Pancreas (tissue), 10 donors: ENCODE measurements around the gene AKT1. TPM values are rescaled to one million over a fixed set of nuclear protein-coding genes. Genes with fewer than 3 reads are reported as not detected.

Experiments
- ATAC-seq, 4 donors: fragments of 200-7000 bp; cut with Tn5 transposase; one replicate each; pipeline versions ENCODE4 v1.8.0 to v1.9.1; 2020; ENCODE audit warnings: mild to moderate bottlenecking in 4 of 4, moderate library complexity in 4 of 4
- DNase-seq, 6 donors: peaks; one replicate each; pipeline ENCODE4 v3.0.0-alpha.2; 2020
- FAIRE-seq: peaks from 2 replicates; lab custom pipeline; 2012; peaks lifted over from hg19 to GRCh38; lab: Jason Lieb, UNC
- H3K27ac ChIP-seq, 4 donors: fragments of 200-600 bp; sonication (generic); 1 replicate in 3 of 4; 2 replicates in 1 of 4; pipeline versions ENCODE4 v1.5.0 to v1.8.0; 2020
- H3K27me3 ChIP-seq, 4 donors: fragments of 200-600 bp; one replicate each; pipeline ENCODE4 v1.8.0; 2021
- H3K36me3 ChIP-seq, 3 donors: fragments of 200-600 bp; sonication (generic) in 1 of 3; one replicate each; pipeline versions ENCODE4 v1.5.0 to v1.8.0; 2020 to 2021
- H3K4me1 ChIP-seq, 3 donors: fragments of 200-600 bp; one replicate each; pipeline ENCODE4 v1.8.0; 2021
- H3K4me3 ChIP-seq, 4 donors: fragments of 200-600 bp; sonication (generic) in 2 of 4; one replicate each; pipeline versions ENCODE4 v1.5.0 to v1.8.0; 2020 to 2021
- H3K9me3 ChIP-seq, 4 donors: fragments of 200-600 bp; one replicate each; pipeline ENCODE4 v1.8.0; 2021
- CTCF ChIP-seq, 4 donors: fragments of 200-600 bp; sonication (generic) in 3 of 4; IDR thresholded peaks; one replicate each; pipeline versions ENCODE4 v1.5.0 to v1.8.0; 2021; ENCODE audit warnings: antibody characterized with exemption in 4 of 4
- WGBS, 2 donors: extraction: QIAGEN DNeasy Blood & Tissue Kit; methylation state at CpG; one replicate each; pipeline ENCODE4 v1.1.7; 2013; 5-methylcytosine and 5-hydroxymethylcytosine counted together
- intact Hi-C, 3 donors: fragments of 100-400 bp; cut with DNase I; formaldehyde crosslinking; loops; one replicate each; pipeline versions ENCODE4 v1.11.1 to v1.14.2; 2022
- polyA plus RNA-seq, 2 donors: library from polyadenylated mRNA; stranded (reverse); fragments of 200-250 nt; gene quantifications; one replicate each; pipeline ENCODE4 v1.2.3, GENCODE V29; 2013
- total RNA-seq, 6 donors: library from RNA; stranded (reverse); fragmentation: NEBNext Ultra II Directional in 4 of 6; extraction: Animal tissue kit (Norgen Biotek cat#: 25700) in 4 of 6; gene quantifications; one replicate each; pipeline versions ENCODE4 v1.2.1 to v1.2.4, GENCODE V29; 2021 to 2023
- donor health status: healthy with polysubstance abuse.
- donor health status: DM: no; HTN: no; CAD: no; lungs with moderate emphysema.
- donor health status: DM: no; HTN: no; CAD: no.
- donor health status: control.
- donor health status: control.
- donor health status: Bipolar disorder and iron deficiency.
- donor health status: DM: yes; HTN: yes; CAD: no.
- donor health status: DM: no; HTN: no; CAD: no.
- donor health status: DM: no; HTN: no; CAD: no.
- donor health status: DM: yes; HTN: yes; CAD: no.

Gene AKT1
- total and polyA plus RNA-seq, 8 donors: 70.0 to 106 (median 84.6) TPM

GRCh38 chr14:104739546-104740516 lies 55.7 kb downstream of the AKT1 start:
- Histone ChIP-seq H3K4me1 (no peaks in the 10 kb centered on the region), H3K36me3 (no peaks in the 10 kb centered on the region), H3K27ac (no peak overlapping the region), H3K4me3 (no peak overlapping the region), H3K27me3 (no peaks in the 10 kb centered on the region), H3K9me3 (no peaks in the 10 kb centered on the region)
- ATAC-seq: no peak
- no peak for TF ChIP-seq CTCF (IDR thresholded peaks at IDR 0.05)
- intact Hi-C loops: no loop called here
- FAIRE-seq: no peak
- peak in 1 of 6 donors; percentile 14 for DNase-seq
- 89 to 92% methylated on average over 28 to 29 of the region's 29 CpGs for WGBS, 2 donors

DNA sequence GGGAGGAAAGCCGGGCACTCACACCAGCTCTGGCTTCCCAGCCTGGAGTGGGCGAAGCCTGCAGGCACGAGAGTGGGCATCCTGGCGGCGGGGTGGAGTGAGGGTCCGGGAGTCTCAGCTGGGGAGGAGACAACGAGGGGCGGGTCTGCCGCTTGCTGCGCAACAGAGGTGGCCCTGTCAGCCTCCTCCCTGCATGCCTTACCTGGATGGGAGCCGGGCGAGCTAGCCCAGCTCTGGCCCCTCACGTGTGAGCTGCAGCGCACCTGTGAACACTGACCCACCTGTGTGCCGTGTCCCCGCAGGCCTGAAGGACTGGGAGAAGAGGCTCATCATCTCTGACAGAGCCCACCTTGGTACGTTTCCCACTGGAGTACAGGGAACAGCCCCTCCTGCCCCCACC lies 56.5 kb downstream of the AKT1 start:
- no peak overlapping the region for H3K4me3 ChIP-seq
- intact Hi-C loops: no loop called here
- H3K4me1 ChIP-seq: no peaks in the 10 kb centered on the region
- 94% methylated on average over 17 of the region's 17 CpGs for WGBS, 2 donors
- no peaks in the 10 kb centered on the region for H3K36me3 ChIP-seq
- no peak for FAIRE-seq
- DNase-seq: peak in 2 of 6 donors; percentile 21 to 58
- H3K27ac ChIP-seq: no peak overlapping the region
- ATAC-seq: no peak
- TF ChIP-seq CTCF (IDR thresholded peaks at IDR 0.05): no peak
- no peaks in the 10 kb centered on the region for H3K27me3 ChIP-seq
- H3K9me3 ChIP-seq: no peaks in the 10 kb centered on the region

DNA sequence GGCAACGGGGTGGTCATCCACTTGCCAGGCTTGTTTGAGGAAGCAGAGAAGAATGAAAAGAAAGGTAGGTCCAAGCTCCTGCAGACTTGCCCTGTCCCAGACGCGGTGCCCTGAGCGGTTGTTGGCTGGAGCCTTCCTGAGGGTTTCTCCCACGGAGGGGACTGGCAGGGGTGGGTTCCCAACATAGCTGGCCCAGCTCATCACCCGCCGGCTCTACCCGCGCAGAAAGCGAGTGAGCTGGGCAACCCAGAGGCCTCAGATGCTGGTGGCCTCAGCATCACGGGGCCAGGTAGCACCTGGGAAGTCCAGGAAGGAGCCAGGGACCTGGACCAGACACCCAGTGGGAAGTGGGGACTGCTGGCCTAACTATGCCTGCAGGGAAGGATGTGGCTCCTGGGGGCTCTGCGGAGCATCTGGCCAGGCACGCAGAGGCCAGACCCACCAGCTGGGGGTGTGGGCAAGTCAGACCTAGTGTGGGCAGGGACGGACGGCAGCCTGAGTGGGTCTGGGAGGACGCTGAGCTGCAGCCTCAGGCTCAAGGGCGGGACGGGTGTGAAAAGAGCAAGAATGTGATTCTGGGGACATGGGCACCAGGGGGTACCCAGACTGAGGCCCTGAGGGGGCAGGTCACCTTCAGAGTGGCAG lies 57.1 kb downstream of the AKT1 start:
- peak in 1 of 6 donors; percentile 59 for DNase-seq
- ATAC-seq: no peak
- no peak for TF ChIP-seq CTCF (IDR thresholded peaks at IDR 0.05)
- H3K4me3 ChIP-seq: no peak overlapping the region
- no peak for FAIRE-seq
- no peaks in the 10 kb centered on the region for H3K4me1 ChIP-seq
- H3K27me3 ChIP-seq: no peaks in the 10 kb centered on the region
- no peaks in the 10 kb centered on the region for H3K36me3 ChIP-seq
- H3K9me3 ChIP-seq: no peaks in the 10 kb centered on the region
- WGBS, 2 donors: 92 to 94% methylated on average over 18 of the region's 18 CpGs
- intact Hi-C loops: no loop called here
- H3K27ac ChIP-seq: no peak overlapping the region

GRCh38 chr14:104735830-104736642 lies 59.5 kb downstream of the AKT1 start:
- Histone ChIP-seq H3K4me1 (no peaks in the 10 kb centered on the region), H3K27ac (peak overlapping the region in 1 of 4 donors; percentile 29), H3K27me3 (no peaks in the 10 kb centered on the region), H3K4me3 (no peak overlapping the region), H3K9me3 (no peaks in the 10 kb centered on the region), H3K36me3 (no peaks in the 10 kb centered on the region)
- TF ChIP-seq CTCF (IDR thresholded peaks at IDR 0.05): no peak
- ATAC-seq: peak in 3 of 4 donors; percentile 41 to 71 (median 46)
- intact Hi-C loops: no loop called here
- DNase-seq: no peak
- no peak for FAIRE-seq
- 74 to 77% methylated on average over 24 to 26 of the region's 26 CpGs for WGBS, 2 donors
